Activated T-helper 9 cell treated with anti-CD3 and anti-CD28 coated beads, Interleukin-2, amount 50 U/mL, for 16 hours (primary cell): Measurements from ENCODE around the gene TXNL4A.

Experiments
- DNase-seq: peaks from one replicate; pipeline ENCODE4 v3.0.0-alpha.2; 2020; ENCODE audit warnings: low read depth

TXNL4A gene

GRCh38 chr18:79991494-79991893 is 3.1 kb upstream of the TXNL4A start:
- DNase-seq = no peak

- DNase-seq = no peak
Observed at GRCh38 chr18:79989195-79989497, 783 bp upstream of the TXNL4A start.

- peak; percentile 47 for DNase-seq
Observed at GRCh38 chr18:79988071-79988450, 302 bp downstream of the TXNL4A start.

- DNase-seq = no peak
Observed at GRCh38 chr18:79987566-79987965, 797 bp downstream of the TXNL4A start.

- DNase-seq = no peak
Observed at GRCh38 chr18:79986726-79987125, 1.6 kb downstream of the TXNL4A start.

- no peak for DNase-seq
Observed at GRCh38 chr18:79985172-79985571, 3.2 kb downstream of the TXNL4A start.

GRCh38 chr18:79983793-79984192 is 4.6 kb downstream of the TXNL4A start:
- no peak for DNase-seq

- no peak for DNase-seq
Observed at GRCh38 chr18:79983253-79983652, 5.1 kb downstream of the TXNL4A start.

GRCh38 chr18:79982736-79983135 is 5.6 kb downstream of the TXNL4A start:
- DNase-seq = no peak

GRCh38 chr18:79980585-79980984 is 7.8 kb downstream of the TXNL4A start:
- DNase-seq = no peak

- DNase-seq = no peak
Observed at GRCh38 chr18:79979843-79980242, 8.5 kb downstream of the TXNL4A start.

GRCh38 chr18:79975985-79976680 is 12.2 kb downstream of the TXNL4A start:
- DNase-seq = no peak

GRCh38 chr18:79975043-79975442 is 13.3 kb downstream of the TXNL4A start:
- DNase-seq = no peak

- no peak for DNase-seq
Observed at GRCh38 chr18:79974025-79974654, 14.2 kb downstream of the TXNL4A start.

- no peak for DNase-seq
Observed at GRCh38 chr18:79973517-79973916, 14.8 kb downstream of the TXNL4A start.

- DNase-seq = no peak
Observed at GRCh38 chr18:79972720-79973119, 15.6 kb downstream of the TXNL4A start.

- no peak for DNase-seq
Observed at GRCh38 chr18:79971986-79972385, 16.4 kb downstream of the TXNL4A start.

- DNase-seq = no peak
Observed at GRCh38 chr18:79971211-79971952, 17.0 kb downstream of the TXNL4A start.

- DNase-seq = no peak
Observed at GRCh38 chr18:79970419-79971133, 17.8 kb downstream of the TXNL4A start.

- no peak for DNase-seq
Observed at GRCh38 chr18:79965119-79965902, 23.1 kb downstream of the TXNL4A start.

- peak; percentile 30 for DNase-seq
Observed at GRCh38 chr18:79964330-79965118, 23.8 kb downstream of the TXNL4A start, which contains the start of gene HSBP1L1. Gene HSBP1L1 (plus strand): TSS chr18:79964643. CDS start chr18:79964736, 93 bp downstream.
